Prostate gland (tissue), 2 donors: ENCODE results near the gene TCF4. TPM values are rescaled to one million over a fixed set of nuclear protein-coding genes. Genes with fewer than 3 reads are reported as not detected.

Source experiments
- DNase-seq: peaks from one replicate; pipeline ENCODE4 v3.0.0-alpha.2; 2019; ENCODE audit warnings: low spot score
- H3K27ac ChIP-seq, 2 donors: fragments of 200-600 bp; sonication (generic); 2 replicates each; pipeline ENCODE4 v1.5.1; 2017 to 2019
- H3K27me3 ChIP-seq: fragments of 200-600 bp; sonication (generic); replicated peaks from 2 replicates; pipeline ENCODE4 v1.5.1; 2019; ENCODE audit not compliant: insufficient read depth
- H3K36me3 ChIP-seq, 2 donors: fragments of 200-600 bp; sonication (generic); 1 replicate in 1 of 2; 2 replicates in 1 of 2; pipeline versions ENCODE4 v1.5.1 to v1.8.1; 2017 to 2019
- H3K4me1 ChIP-seq: fragments of 200-600 bp; sonication (generic); replicated peaks from 2 replicates; pipeline ENCODE4 v1.5.1; 2019
- H3K4me3 ChIP-seq, 2 donors: fragments of 200-600 bp; sonication (generic); 2 replicates each; pipeline ENCODE4 v1.5.1; 2017 to 2019
- H3K9me3 ChIP-seq: fragments of 200-600 bp; sonication (generic); 2 replicates; pipeline ENCODE4 v1.5.1; 2017
- CTCF ChIP-seq, 4 experiments: fragments of 200-600 bp in 2 of 4; fragments of 450-650 bp in 2 of 4; sonication (generic) in 2 of 4; IDR thresholded peaks; 1 replicate in 3 of 4; 2 replicates in 1 of 4; pipeline ENCODE4 v1.5.1; 2016 to 2019; ENCODE audit warnings: antibody characterized with exemption in 4 of 4, mild to moderate bottlenecking in 2 of 4, moderate library complexity in 2 of 4
- POLR2A ChIP-seq: fragments of 450-650 bp; IDR thresholded peaks from one replicate; pipeline ENCODE4 v1.6.1; 2016; ENCODE audit warnings: antibody characterized with exemption, mild to moderate bottlenecking
- POLR2AphosphoS5 ChIP-seq: sonication (generic); formaldehyde crosslinking; IDR thresholded peaks from one replicate; pipeline ENCODE4 v1.6.1; 2017; ENCODE audit warnings: antibody characterized with exemption
- WGBS: methylation state at CpG from one replicate; pipeline ENCODE4 v1.1.5; 2018; 5-methylcytosine and 5-hydroxymethylcytosine counted together
- intact Hi-C: fragments of 100-400 bp; cut with DNase I; formaldehyde crosslinking; loops from one replicate; pipeline ENCODE4 v1.14.2; 2022
- total RNA-seq, 2 donors: library from RNA; depleted of rRNA; stranded (reverse); fragments of >200 nt; gene quantifications; one replicate each; pipeline ENCODE4 v1.1.0, GENCODE V29; 2016

The TCF4 gene
- total RNA-seq, 2 donors from 2014 or later: 29.8 to 87.2 TPM

- no peak for TF ChIP-seq POLR2AphosphoS5
- H3K27me3 ChIP-seq: no peaks in the 10 kb centered on the region
- H3K36me3 ChIP-seq: no peaks in the 10 kb centered on the region
- intact Hi-C loops: no loop called here
- H3K27ac ChIP-seq: no peak overlapping the region
- 91% methylated on average over 1 of the region's 1 CpG for WGBS
- H3K4me1 ChIP-seq: no peaks in the 10 kb centered on the region
- H3K4me3 ChIP-seq: no peak overlapping the region
- no peaks in the 10 kb centered on the region for H3K9me3 ChIP-seq
- DNase-seq: no peak
These were observed 374.4 kb downstream of the TCF4 start for GRCh38 chr18:55213586-55213985.

- Histone ChIP-seq H3K36me3 (no peaks in the 10 kb centered on the region), H3K27me3 (no peaks in the 10 kb centered on the region), H3K27ac (no peak overlapping the region), H3K4me3 (no peak overlapping the region), H3K9me3 (no peaks in the 10 kb centered on the region), H3K4me1 (no peaks in the 10 kb centered on the region)
- DNase-seq: no peak
- intact Hi-C loops: no loop called here
- 88% methylated on average over 2 of the region's 2 CpGs for WGBS
- TF ChIP-seq CTCF (IDR thresholded peaks at IDR 0.05) (no peak), POLR2AphosphoS5 (no peak)
These were observed 381.1 kb downstream of the TCF4 start for GRCh38 chr18:55206927-55207326.

- intact Hi-C loops: no loop called here
- TF ChIP-seq POLR2AphosphoS5 (no peak), POLR2A (no peak), CTCF (IDR thresholded peaks at IDR 0.05) (no peak)
- DNase-seq: no peak
- H3K27me3 ChIP-seq: no peaks in the 10 kb centered on the region
- H3K36me3 ChIP-seq: no peaks in the 10 kb centered on the region
- H3K4me1 ChIP-seq: no peaks in the 10 kb centered on the region
- 94% methylated on average over 2 of the region's 2 CpGs for WGBS
- no peaks in the 10 kb centered on the region for H3K9me3 ChIP-seq
- no peak overlapping the region for H3K4me3 ChIP-seq
- H3K27ac ChIP-seq: no peak overlapping the region
These were observed 385.6 kb downstream of the TCF4 start for GRCh38 chr18:55202232-55202917.

- H3K27me3 ChIP-seq: no peaks in the 10 kb centered on the region
- no peak for DNase-seq
- H3K27ac ChIP-seq: no peak overlapping the region
- H3K4me1 ChIP-seq: no peaks in the 10 kb centered on the region
- H3K4me3 ChIP-seq: no peak overlapping the region
- TF ChIP-seq POLR2A (no peak), CTCF (IDR thresholded peaks at IDR 0.05) (no peak), POLR2AphosphoS5 (no peak)
- H3K9me3 ChIP-seq: no peaks in the 10 kb centered on the region
- H3K36me3 ChIP-seq: no peaks in the 10 kb centered on the region
- 56% methylated on average over 7 of the region's 7 CpGs for WGBS
- intact Hi-C loops: no loop called here
These were observed 388.6 kb downstream of the TCF4 start for GRCh38 chr18:55199291-55199963.

- intact Hi-C loops: no loop called here
- TF ChIP-seq POLR2A (no peak), CTCF (IDR thresholded peaks at IDR 0.05) (no peak), POLR2AphosphoS5 (no peak)
- Histone ChIP-seq H3K36me3 (no peaks in the 10 kb centered on the region), H3K27ac (no peak overlapping the region), H3K4me1 (no peaks in the 10 kb centered on the region), H3K27me3 (no peaks in the 10 kb centered on the region), H3K4me3 (no peak overlapping the region), H3K9me3 (no peaks in the 10 kb centered on the region)
- no peak for DNase-seq
These were observed 392.1 kb downstream of the TCF4 start for GRCh38 chr18:55195863-55196262.
